NB4 (cell line): Measurements from ENCODE around the gene GRAMD2A.

ENCODE experiments used
- CTCF ChIP-seq: IDR thresholded peaks from one replicate; pipeline ENCODE4 v1.5.1; 2012; ENCODE audit warnings: low read depth, low read length
- MAX ChIP-seq: IDR thresholded peaks from 2 replicates; pipeline ENCODE4 v1.6.1; 2011; ENCODE audit warnings: low read depth, low read length
- POLR2A ChIP-seq: IDR thresholded peaks from 2 replicates; pipeline ENCODE4 v1.6.1; 2011; ENCODE audit warnings: mild to moderate bottlenecking; ENCODE audit not compliant: insufficient read length; ENCODE audit errors: extremely low read depth

GRCh38 chr15:72203507-72203837 lies 5.9 kb upstream of the GRAMD2A start:
- TF ChIP-seq CTCF (no peak), MAX (no peak), POLR2A (no peak)
